ENCODE measurements around the gene CNTNAP5. TPM values are rescaled to one million over a fixed set of nuclear protein-coding genes. Genes with fewer than 3 reads are reported as not detected.

The CNTNAP5 gene
- total and polyA plus RNA-seq, 2 donors (not counting 1 experiment from before 2014, with no cell fraction given): not detected

DNA sequence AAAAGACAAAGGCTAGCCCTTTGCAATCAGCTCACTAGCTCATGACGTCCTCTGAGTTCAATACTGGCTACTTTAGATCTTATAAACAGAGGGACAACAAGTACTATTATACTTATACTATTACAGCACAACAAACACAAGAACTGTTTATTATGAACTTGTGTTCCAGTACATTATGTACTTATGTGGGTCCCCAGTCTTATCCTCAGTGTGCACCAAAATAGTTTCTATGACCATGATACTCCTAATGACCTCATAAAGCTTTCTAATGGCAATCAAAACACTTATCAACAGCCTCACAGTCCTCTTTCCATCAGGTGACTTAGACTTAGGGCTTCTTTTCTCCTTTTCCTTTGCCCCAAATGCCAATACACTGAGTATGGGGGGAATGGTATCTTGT lies 614.4 kb downstream of the CNTNAP5 start:
- Mint-ChIP-seq H3K4me3 (no peak overlapping the region), H3K4me1 (no peaks in the 10 kb centered on the region), H3K27ac (no peak overlapping the region), H3K27me3 (no peaks in the 10 kb centered on the region), H3K9me3 (ENCODE audit: insufficient read depth) (no peaks in the 10 kb centered on the region)
- no CpG with 5 or more reads among the region's 1 CpG for WGBS (ENCODE audit: insufficient coverage)
- Histone ChIP-seq H3K4me3 (ENCODE audit: control extremely low read depth in 1 of 5, extremely low read depth in 1 of 5, insufficient read depth in 1 of 5, low read depth in 2 of 5, low read length in 4 of 5) (no peak overlapping the region), H3K9ac (ENCODE audit: low read length) (no peak overlapping the region), H3K4me1 (ENCODE audit: control insufficient read depth in 2 of 2, insufficient read depth in 2 of 2, low read length in 2 of 2) (no peaks in the 10 kb centered on the region), H2AFZ (ENCODE audit: insufficient read depth, low read depth, low read length, poor library complexity, severe bottlenecking) (no peak overlapping the region), H3K4me2 (replicated peaks; ENCODE audit: low read depth, low read length, poor library complexity, severe bottlenecking) (no peak overlapping the region), H3K36me3 (replicated peaks in 1 of 2; ENCODE audit: control extremely low read depth in 1 of 2, control insufficient read depth in 1 of 2, extremely low read depth in 1 of 2, insufficient read depth in 2 of 2, low read length in 1 of 2) (no peaks in the 10 kb centered on the region), H3K27me3 (replicated peaks in 1 of 4; ENCODE audit: control extremely low read depth in 1 of 4, control insufficient read depth in 3 of 4, insufficient read depth in 4 of 4, low read length in 3 of 4) (no peaks in the 10 kb centered on the region), H4K20me1 (ENCODE audit: control insufficient read depth, insufficient read depth, low read length, poor library complexity, severe bottlenecking) (no peaks in the 10 kb centered on the region), H3K9me3 (ENCODE audit: control extremely low read depth in 1 of 3, control insufficient read depth in 2 of 3, insufficient read depth in 1 of 3, low read length in 2 of 3) (peaks cover 0 to 5% (median 0%) of the 10 kb centered on the region in 3 donors), H3K27ac (ENCODE audit: low read length in 2 of 2) (no peak overlapping the region), H3K79me2 (ENCODE audit: control insufficient read depth, insufficient read depth, low read length) (no peaks in the 10 kb centered on the region)
- intact Hi-C loops (cut with micrococcal nuclease): no loop called here
- CTCF ChIA-PET: no interaction called here
- ATAC-seq (ENCODE audit: low read depth) (no peak), DNase-seq (no peak)
- POLR2A ChIA-PET: no interaction called here
- TF ChIP-seq, protein P1, sequence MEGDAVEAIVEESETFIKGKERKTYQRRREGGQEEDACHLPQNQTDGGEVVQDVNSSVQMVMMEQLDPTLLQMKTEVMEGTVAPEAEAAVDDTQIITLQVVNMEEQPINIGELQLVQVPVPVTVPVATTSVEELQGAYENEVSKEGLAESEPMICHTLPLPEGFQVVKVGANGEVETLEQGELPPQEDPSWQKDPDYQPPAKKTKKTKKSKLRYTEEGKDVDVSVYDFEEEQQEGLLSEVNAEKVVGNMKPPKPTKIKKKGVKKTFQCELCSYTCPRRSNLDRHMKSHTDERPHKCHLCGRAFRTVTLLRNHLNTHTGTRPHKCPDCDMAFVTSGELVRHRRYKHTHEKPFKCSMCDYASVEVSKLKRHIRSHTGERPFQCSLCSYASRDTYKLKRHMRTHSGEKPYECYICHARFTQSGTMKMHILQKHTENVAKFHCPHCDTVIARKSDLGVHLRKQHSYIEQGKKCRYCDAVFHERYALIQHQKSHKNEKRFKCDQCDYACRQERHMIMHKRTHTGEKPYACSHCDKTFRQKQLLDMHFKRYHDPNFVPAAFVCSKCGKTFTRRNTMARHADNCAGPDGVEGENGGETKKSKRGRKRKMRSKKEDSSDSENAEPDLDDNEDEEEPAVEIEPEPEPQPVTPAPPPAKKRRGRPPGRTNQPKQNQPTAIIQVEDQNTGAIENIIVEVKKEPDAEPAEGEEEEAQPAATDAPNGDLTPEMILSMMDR (IDR thresholded peaks at IDR 0.05): no peak
- no peak for TF ChIP-seq EZH2 (IDR thresholded peaks at IDR 0.05; ENCODE audit: borderline replicate concordance, insufficient read depth, low read depth, low read length, poor library complexity, severe bottlenecking)

DNA sequence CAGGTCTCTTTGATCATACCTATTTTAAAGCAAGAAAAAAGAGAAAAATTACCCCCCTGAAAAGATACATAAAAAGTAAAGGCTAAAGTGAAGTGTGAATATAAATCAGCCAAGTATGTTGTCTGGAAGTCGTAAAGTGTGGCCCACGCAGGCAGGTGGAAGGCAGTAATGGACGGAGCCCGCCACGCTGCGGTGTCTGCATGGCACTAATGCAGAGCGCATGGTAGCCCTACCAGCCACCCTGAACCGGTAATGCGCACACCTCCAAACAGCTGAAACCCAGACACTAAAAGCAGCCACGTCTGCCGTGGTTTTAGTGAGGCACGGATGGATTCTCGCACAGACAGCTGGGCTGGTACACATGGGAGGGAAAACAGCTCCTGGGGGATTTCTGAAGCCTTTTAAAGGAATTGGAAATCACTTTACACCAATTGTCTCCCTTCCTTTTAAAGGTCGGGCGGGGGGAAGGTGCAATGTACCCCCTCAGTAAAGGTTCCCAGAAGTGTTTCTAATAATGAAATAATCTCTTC lies 615.2 kb downstream of the CNTNAP5 start:
- Mint-ChIP-seq H3K9me3 (ENCODE audit: insufficient read depth) (no peaks in the 10 kb centered on the region), H3K27me3 (no peaks in the 10 kb centered on the region), H3K4me1 (no peaks in the 10 kb centered on the region), H3K27ac (no peak overlapping the region), H3K4me3 (no peak overlapping the region)
- ChIA-PET CTCF (interaction anchor here (0.7 kb wide), 1 partner anchor 91 kb away, joined by 4 read pairs; no protein-coding TSS in a partner anchor), POLR2A (interaction anchor here (0.7 kb wide), 1 partner anchor 21 kb away, joined by 12 read pairs; no protein-coding TSS in a partner anchor)
- H3K27me3 ChIP-seq (replicated peaks in 1 of 4; ENCODE audit: control extremely low read depth in 1 of 4, control insufficient read depth in 3 of 4, insufficient read depth in 4 of 4, low read length in 3 of 4): no peaks in the 10 kb centered on the region
- intact Hi-C loops (cut with micrococcal nuclease): no loop called here
- no peak overlapping the region for H3K9ac ChIP-seq (ENCODE audit: low read length)
- 95% methylated on average over 8 of the region's 15 CpGs for WGBS (ENCODE audit: insufficient coverage)
- ATAC-seq (ENCODE audit: low read depth) (no peak), DNase-seq (no peak)
- H2AFZ ChIP-seq (ENCODE audit: insufficient read depth, low read depth, low read length, poor library complexity, severe bottlenecking): no peak overlapping the region
- H3K4me3 ChIP-seq (ENCODE audit: control extremely low read depth in 1 of 5, extremely low read depth in 1 of 5, insufficient read depth in 1 of 5, low read depth in 2 of 5, low read length in 4 of 5): no peak overlapping the region
- TF ChIP-seq EZH2 (IDR thresholded peaks at IDR 0.05; ENCODE audit: borderline replicate concordance, insufficient read depth, low read depth, low read length, poor library complexity, severe bottlenecking): no peak
- TF ChIP-seq, protein P1 (IDR thresholded peaks at IDR 0.05): no peak
- H3K27ac ChIP-seq (ENCODE audit: low read length in 2 of 2): no peak overlapping the region
- no peak overlapping the region for H3K4me2 ChIP-seq (replicated peaks; ENCODE audit: low read depth, low read length, poor library complexity, severe bottlenecking)
- no peaks in the 10 kb centered on the region for H3K4me1 ChIP-seq (ENCODE audit: control insufficient read depth in 2 of 2, insufficient read depth in 2 of 2, low read length in 2 of 2)
- H4K20me1 ChIP-seq (ENCODE audit: control insufficient read depth, insufficient read depth, low read length, poor library complexity, severe bottlenecking): no peaks in the 10 kb centered on the region
- peaks cover 0 to 5% (median 0%) of the 10 kb centered on the region in 3 donors for H3K9me3 ChIP-seq (ENCODE audit: control extremely low read depth in 1 of 3, control insufficient read depth in 2 of 3, insufficient read depth in 1 of 3, low read length in 2 of 3)
- H3K36me3 ChIP-seq (replicated peaks in 1 of 2; ENCODE audit: control extremely low read depth in 1 of 2, control insufficient read depth in 1 of 2, extremely low read depth in 1 of 2, insufficient read depth in 2 of 2, low read length in 1 of 2): no peaks in the 10 kb centered on the region
- H3K79me2 ChIP-seq (ENCODE audit: control insufficient read depth, insufficient read depth, low read length): no peaks in the 10 kb centered on the region
